ENCODE measurements around the gene SLC46A1.

SLC46A1 gene

GRCh38 chr17:28381141-28381825 lies 24.7 kb downstream of the SLC46A1 start:
- DNase-seq (ENCODE audit: low read depth, low spot score) = no peak

- no peak for DNase-seq (ENCODE audit: low read depth, low spot score)
These were observed 25.9 kb downstream of the SLC46A1 start for GRCh38 chr17:28379814-28380801.

GRCh38 chr17:28372945-28373274 lies 33.1 kb downstream of the SLC46A1 start:
- DNase-seq (ENCODE audit: low read depth, low spot score) = no peak

GRCh38 chr17:28372203-28372944 lies 33.6 kb downstream of the SLC46A1 start:
- no peak for DNase-seq (ENCODE audit: low read depth, low spot score)

- no peak for DNase-seq (ENCODE audit: low read depth, low spot score)
These were observed 34.5 kb downstream of the SLC46A1 start, which contains the start of gene SARM1 for GRCh38 chr17:28371245-28372202. Gene SARM1, plus strand, starts transcription at chr17:28371694. Its CDS starts 339 bp downstream, at chr17:28372033.

GRCh38 chr17:28370744-28371103 lies 35.3 kb downstream of the SLC46A1 start:
- DNase-seq (ENCODE audit: low read depth, low spot score) = no peak

- no peak for DNase-seq (ENCODE audit: low read depth, low spot score)
These were observed 35.8 kb downstream of the SLC46A1 start, which contains the start of gene VTN for GRCh38 chr17:28370035-28370743. Gene VTN, minus strand, starts transcription at chr17:28370307. Its CDS starts 104 bp downstream, at chr17:28370203.

GRCh38 chr17:28369684-28370034 lies 36.4 kb downstream of the SLC46A1 start:
- DNase-seq (ENCODE audit: low read depth, low spot score) = no peak

- DNase-seq (ENCODE audit: low read depth, low spot score) = no peak
These were observed 36.9 kb downstream of the SLC46A1 start for GRCh38 chr17:28368915-28369683.

- DNase-seq (ENCODE audit: low read depth, low spot score) = no peak
These were observed 37.6 kb downstream of the SLC46A1 start for GRCh38 chr17:28368306-28368831.

GRCh38 chr17:28367641-28368305 lies 38.2 kb downstream of the SLC46A1 start:
- DNase-seq (ENCODE audit: low read depth, low spot score) = no peak

GRCh38 chr17:28366605-28367004 lies 39.4 kb downstream of the SLC46A1 start:
- no peak for DNase-seq (ENCODE audit: low read depth, low spot score)

GRCh38 chr17:28365487-28365886 lies 40.5 kb downstream of the SLC46A1 start:
- DNase-seq (ENCODE audit: low read depth, low spot score) = no peak

GRCh38 chr17:28364665-28365363 lies 41.2 kb downstream of the SLC46A1 start, which contains the start of gene SEBOX:
Gene SEBOX, minus strand, starts transcription at chr17:28365199. Its CDS starts 48 bp downstream, at chr17:28365151.
- DNase-seq (ENCODE audit: low read depth, low spot score) = no peak

GRCh38 chr17:28363776-28364650 lies 42.0 kb downstream of the SLC46A1 start:
- DNase-seq (ENCODE audit: low read depth, low spot score) = no peak

GRCh38 chr17:28363186-28363585 lies 42.8 kb downstream of the SLC46A1 start:
- no peak for DNase-seq (ENCODE audit: low read depth, low spot score)

- no peak for DNase-seq (ENCODE audit: low read depth, low spot score)
These were observed 48.2 kb downstream of the SLC46A1 start for GRCh38 chr17:28357901-28358197.
